Mesodermal cell (in vitro differentiated cells): ENCODE data around the gene KCTD3.

Experiments
- H3K27ac ChIP-seq: 2 replicates; pipeline ENCODE4 v1.7.0; 2013; ENCODE audit warnings: mild to moderate bottlenecking, low read depth, low read length, moderate library complexity; ENCODE audit not compliant: severe bottlenecking
- H3K36me3 ChIP-seq: 2 replicates; pipeline ENCODE4 v1.7.1; 2013; ENCODE audit warnings: mild to moderate bottlenecking, low read length, moderate library complexity; ENCODE audit not compliant: control insufficient read depth, insufficient read depth
- H3K4me1 ChIP-seq: one replicate; pipeline ENCODE4 v1.7.1; 2013; ENCODE audit warnings: mild to moderate bottlenecking, low read length; ENCODE audit not compliant: insufficient read depth, control insufficient read depth, poor library complexity, severe bottlenecking
- H3K4me3 ChIP-seq: 2 replicates; pipeline ENCODE4 v1.7.0; 2013; ENCODE audit warnings: low read length, control low read depth, mild to moderate bottlenecking; ENCODE audit not compliant: insufficient read depth, poor library complexity, severe bottlenecking; ENCODE audit errors: extremely low read depth
- H3K9me3 ChIP-seq: 2 replicates; pipeline ENCODE4 v1.7.1; 2013; ENCODE audit warnings: mild to moderate bottlenecking, low read length, moderate library complexity; ENCODE audit not compliant: control insufficient read depth
- WGBS, 2 experiments: methylation state at CpG; one replicate each; pipeline ENCODE4 v1.1.5; 2013; ENCODE audit warnings: missing lambda C conversion rate in 2 of 2; ENCODE audit not compliant: insufficient coverage in 2 of 2; 5-methylcytosine and 5-hydroxymethylcytosine counted together

Gene KCTD3

GRCh38 chr1:215530401-215530984, 36.6 kb upstream of the KCTD3 start:
- Histone ChIP-seq H3K27ac (no peak overlapping the region), H3K4me3 (no peak overlapping the region), H3K9me3 (no peaks in the 10 kb centered on the region), H3K36me3 (no peaks in the 10 kb centered on the region), H3K4me1 (no peaks in the 10 kb centered on the region)
- 100% methylated on average over 1 of the region's 5 CpGs; no CpG with 5 or more reads in 1 of the 2 experiments for WGBS, 2 experiments

GRCh38 chr1:215539803-215540570, 27.1 kb upstream of the KCTD3 start:
- no peaks in the 10 kb centered on the region for H3K36me3 ChIP-seq
- H3K4me3 ChIP-seq = no peak overlapping the region
- H3K27ac ChIP-seq = no peak overlapping the region
- WGBS, 2 experiments = 90 to 100% methylated on average over 3 of the region's 5 CpGs
- H3K9me3 ChIP-seq = peaks cover 5% of the 10 kb centered on the region
- H3K4me1 ChIP-seq = no peaks in the 10 kb centered on the region

GRCh38 chr1:215542301-215542700, 24.8 kb upstream of the KCTD3 start:
- H3K36me3 ChIP-seq = no peaks in the 10 kb centered on the region
- WGBS, 2 experiments = no CpG with 5 or more reads among the region's 1 CpG
- H3K4me1 ChIP-seq = no peaks in the 10 kb centered on the region
- peaks cover 5% of the 10 kb centered on the region for H3K9me3 ChIP-seq
- no peak overlapping the region for H3K27ac ChIP-seq
- no peak overlapping the region for H3K4me3 ChIP-seq

GRCh38 chr1:215543191-215543606, 23.9 kb upstream of the KCTD3 start:
- H3K27ac ChIP-seq = no peak overlapping the region
- H3K4me3 ChIP-seq = no peak overlapping the region
- H3K9me3 ChIP-seq = peaks cover 5% of the 10 kb centered on the region
- WGBS, 2 experiments = 100% methylated on average over 1 of the region's 2 CpGs
- H3K36me3 ChIP-seq = no peaks in the 10 kb centered on the region
- H3K4me1 ChIP-seq = no peaks in the 10 kb centered on the region

GRCh38 chr1:215543806-215544205, 23.3 kb upstream of the KCTD3 start:
- H3K4me3 ChIP-seq = no peak overlapping the region
- no peaks in the 10 kb centered on the region for H3K36me3 ChIP-seq
- no peak overlapping the region for H3K27ac ChIP-seq
- no CpG with 5 or more reads among the region's 2 CpGs for WGBS, 2 experiments
- no peaks in the 10 kb centered on the region for H3K4me1 ChIP-seq
- H3K9me3 ChIP-seq = peaks cover 5% of the 10 kb centered on the region

GRCh38 chr1:215544566-215544965, 22.5 kb upstream of the KCTD3 start:
- H3K27ac ChIP-seq = no peak overlapping the region

GRCh38 chr1:215545096-215545495, 22.0 kb upstream of the KCTD3 start:
- Histone ChIP-seq H3K27ac (no peak overlapping the region), H3K9me3 (peaks cover 5% of the 10 kb centered on the region), H3K36me3 (no peaks in the 10 kb centered on the region), H3K4me3 (no peak overlapping the region), H3K4me1 (no peaks in the 10 kb centered on the region)

More at GRCh38 chr1:215544566-215544965, 22.5 kb upstream of the KCTD3 start:
- no CpG with 5 or more reads among the region's 5 CpGs for WGBS, 2 experiments
- H3K9me3 ChIP-seq = peaks cover 5% of the 10 kb centered on the region
- H3K4me3 ChIP-seq = no peak overlapping the region
- no peaks in the 10 kb centered on the region for H3K36me3 ChIP-seq
- H3K4me1 ChIP-seq = no peaks in the 10 kb centered on the region

GRCh38 chr1:215547011-215547410, 20.1 kb upstream of the KCTD3 start:
- no peaks in the 10 kb centered on the region for H3K36me3 ChIP-seq
- no CpG with 5 or more reads among the region's 1 CpG for WGBS, 2 experiments
- H3K27ac ChIP-seq = no peak overlapping the region
- no peaks in the 10 kb centered on the region for H3K4me1 ChIP-seq
- H3K9me3 ChIP-seq = peaks cover 5% of the 10 kb centered on the region
- no peak overlapping the region for H3K4me3 ChIP-seq

- no peak overlapping the region for H3K27ac ChIP-seq
- no peaks in the 10 kb centered on the region for H3K4me1 ChIP-seq
- 87 to 100% methylated on average over 2 to 3 of the region's 5 CpGs for WGBS, 2 experiments
- H3K36me3 ChIP-seq = no peaks in the 10 kb centered on the region
- H3K9me3 ChIP-seq = no peaks in the 10 kb centered on the region
- H3K4me3 ChIP-seq = no peak overlapping the region
Observed at GRCh38 chr1:215551806-215552205, 15.3 kb upstream of the KCTD3 start.

- no peaks in the 10 kb centered on the region for H3K9me3 ChIP-seq
- H3K36me3 ChIP-seq = no peaks in the 10 kb centered on the region
- H3K27ac ChIP-seq = no peak overlapping the region
- H3K4me3 ChIP-seq = no peak overlapping the region
- no CpG with 5 or more reads among the region's 1 CpG for whole genome bisulfite sequencing, 2 experiments
- no peaks in the 10 kb centered on the region for H3K4me1 ChIP-seq
Observed at GRCh38 chr1:215554865-215555264, 12.2 kb upstream of the KCTD3 start.

GRCh38 chr1:215555531-215555930, 11.6 kb upstream of the KCTD3 start:
- H3K36me3 ChIP-seq = no peaks in the 10 kb centered on the region
- H3K4me1 ChIP-seq = no peaks in the 10 kb centered on the region
- no peak overlapping the region for H3K4me3 ChIP-seq
- WGBS, 2 experiments = 75% methylated on average over 1 of the region's 1 CpG; no CpG with 5 or more reads in 1 of the 2 experiments
- H3K27ac ChIP-seq = no peak overlapping the region
- no peaks in the 10 kb centered on the region for H3K9me3 ChIP-seq
